Liver (tissue), 9 donors: ENCODE results near the gene SLC26A1. TPM values are rescaled to one million over a fixed set of nuclear protein-coding genes. Genes with fewer than 3 reads are reported as not detected.

Experiments used
- DNase-seq: peaks from one replicate; pipeline ENCODE4 v3.0.0-alpha.2; 2017; ENCODE audit warnings: low spot score
- H3K27ac ChIP-seq, 2 donors: one replicate each; pipeline ENCODE4 v1.7.0; 2013; ENCODE audit warnings: inconsistent platforms in 2 of 2, low read length in 2 of 2, control low read depth in 1 of 2, low read depth in 1 of 2, mild to moderate bottlenecking in 1 of 2
- H3K27me3 ChIP-seq, 4 donors: one replicate each; pipeline versions ENCODE4 v1.6.1 to v1.7.0; 2013; ENCODE audit warnings: low read length in 3 of 4, inconsistent platforms in 1 of 4, mild to moderate bottlenecking in 1 of 4, moderate library complexity in 1 of 4; ENCODE audit not compliant: control insufficient read depth in 4 of 4, insufficient read depth in 4 of 4
- H3K36me3 ChIP-seq, 4 donors: one replicate each; pipeline versions ENCODE4 v1.6.1 to v1.7.0; 2013; ENCODE audit warnings: low read length in 3 of 4, mild to moderate bottlenecking in 3 of 4, low read depth in 1 of 4, moderate library complexity in 1 of 4; ENCODE audit not compliant: control insufficient read depth in 4 of 4, insufficient read depth in 3 of 4
- H3K4me1 ChIP-seq, 4 donors: one replicate each; pipeline versions ENCODE4 v1.6.1 to v1.7.0; 2013; ENCODE audit warnings: low read length in 3 of 4, mild to moderate bottlenecking in 3 of 4, moderate library complexity in 1 of 4; ENCODE audit not compliant: control insufficient read depth in 4 of 4, insufficient read depth in 4 of 4
- H3K4me3 ChIP-seq, 3 donors: one replicate each; pipeline versions ENCODE4 v1.6.1 to v1.7.0; 2013; ENCODE audit warnings: low read length in 3 of 3, control low read depth in 1 of 3, low read depth in 1 of 3, mild to moderate bottlenecking in 1 of 3
- H3K9ac ChIP-seq, 2 donors: one replicate each; pipeline ENCODE4 v1.7.0; 2013; ENCODE audit warnings: low read length in 2 of 2, mild to moderate bottlenecking in 2 of 2, moderate library complexity in 2 of 2, control low read depth in 1 of 2, low read depth in 1 of 2
- H3K9me3 ChIP-seq, 4 donors: one replicate each; pipeline versions ENCODE4 v1.6.1 to v1.7.0; 2013; ENCODE audit warnings: low read length in 3 of 4; ENCODE audit not compliant: control insufficient read depth in 4 of 4
- EGR1 ChIP-seq, 2 donors: IDR thresholded peaks; 2 replicates each; pipeline ENCODE4 v1.6.1; 2016 to 2018; ENCODE audit warnings: antibody characterized with exemption in 2 of 2, low read depth in 2 of 2
- FOXA1 ChIP-seq: IDR thresholded peaks from 2 replicates; pipeline ENCODE4 v1.6.1; 2016; ENCODE audit warnings: antibody characterized with exemption
- FOXA2 ChIP-seq: IDR thresholded peaks from 2 replicates; pipeline ENCODE4 v1.6.1; 2016; ENCODE audit warnings: antibody characterized with exemption
- GABPA ChIP-seq, 2 donors: IDR thresholded peaks in 1 of 2; conservative IDR thresholded peaks in 1 of 2; 2 replicates each; pipeline ENCODE4 v1.6.1; 2016; ENCODE audit warnings: antibody characterized with exemption in 2 of 2, mild to moderate bottlenecking in 1 of 2, moderate library complexity in 1 of 2
- HNF4A ChIP-seq, 2 donors: conservative IDR thresholded peaks; 2 replicates each; pipeline ENCODE4 v1.6.1; 2016; ENCODE audit warnings: antibody characterized with exemption in 2 of 2, mild to moderate bottlenecking in 2 of 2
- HNF4G ChIP-seq: IDR thresholded peaks from 2 replicates; pipeline ENCODE4 v1.6.1; 2016; ENCODE audit warnings: antibody characterized with exemption
- JUND ChIP-seq, 2 donors: IDR thresholded peaks; 2 replicates each; pipeline ENCODE4 v1.6.1; 2016; ENCODE audit warnings: antibody characterized with exemption in 2 of 2
- NR2F2 ChIP-seq: IDR thresholded peaks from 2 replicates; pipeline ENCODE4 v1.6.1; 2016; ENCODE audit warnings: antibody characterized with exemption
- RAD21 ChIP-seq, 2 donors: IDR thresholded peaks; 2 replicates each; pipeline ENCODE4 v1.6.1; 2016; ENCODE audit warnings: antibody characterized with exemption in 2 of 2, mild to moderate bottlenecking in 2 of 2
- RXRA ChIP-seq, 2 donors: IDR thresholded peaks; 2 replicates each; pipeline ENCODE4 v1.6.1; 2017 to 2018; ENCODE audit warnings: antibody characterized with exemption in 2 of 2, mild to moderate bottlenecking in 1 of 2
- SP1 ChIP-seq: IDR thresholded peaks from 2 replicates; pipeline ENCODE4 v1.6.1; 2018; ENCODE audit warnings: antibody characterized with exemption, mild to moderate bottlenecking
- TAF1 ChIP-seq: conservative IDR thresholded peaks from 2 replicates; pipeline ENCODE4 v1.6.1; 2016; ENCODE audit warnings: antibody characterized with exemption, mild to moderate bottlenecking
- WGBS: extraction: QIAGEN DNeasy Blood & Tissue Kit; methylation state at CpG from one replicate; pipeline ENCODE4 v1.1.7; 2013; 5-methylcytosine and 5-hydroxymethylcytosine counted together
- polyA plus RNA-seq, 2 donors: library from polyadenylated mRNA; stranded (reverse) in 1 of 2; unstranded in 1 of 2; fragments of 200-250 nt in 1 of 2; fragments of >200 nt in 1 of 2; fragmentation: Nextera tagmentation in 1 of 2; extraction: Ambion mirVana in 1 of 2; gene quantifications; one replicate each; pipeline versions ENCODE4 v1.2.1 to v1.2.3, GENCODE V29; 2013 to 2015
- total RNA-seq, 2 donors: library from RNA; depleted of rRNA; stranded (reverse); fragments of >200 nt; gene quantifications; one replicate each; pipeline ENCODE4 v1.2.3, GENCODE V29; 2014
- TF ChIP-seq, protein P1 (sequence below): IDR thresholded peaks from 2 replicates; pipeline ENCODE4 v1.6.1; 2016; ENCODE audit warnings: antibody characterized with exemption, mild to moderate bottlenecking
- TF ChIP-seq, protein P2 (sequence below): IDR thresholded peaks from 2 replicates; pipeline ENCODE4 v1.6.1; 2016; ENCODE audit warnings: antibody characterized with exemption
- TF ChIP-seq, protein P3 (sequence below): IDR thresholded peaks from 2 replicates; pipeline ENCODE4 v1.6.1; 2016; ENCODE audit warnings: antibody characterized with exemption
- TF ChIP-seq, protein P4 (sequence below): IDR thresholded peaks from 2 replicates; pipeline ENCODE4 v1.6.1; 2016; ENCODE audit warnings: antibody characterized with exemption
- donor health status: healthy.
- donor health status: healthy.
- donor health status: healthy.
- donor health status: healthy.
- donor health status: healthy.

SLC26A1 gene
- total and polyA plus RNA-seq, 4 donors = 5.1 to 41.0 (median 26.3) TPM

GRCh38 chr4:1004557-1005485, 11.6 kb upstream of the SLC26A1 start:
- no peak for DNase-seq
- H3K4me1 ChIP-seq = peaks cover 4 to 25% (median 15%) of the 10 kb centered on the region in 4 donors
- H3K36me3 ChIP-seq = no peaks in the 10 kb centered on the region
- no peak overlapping the region for H3K4me3 ChIP-seq
- no peak overlapping the region for H3K9ac ChIP-seq
- WGBS = 83% methylated on average over 25 of the region's 25 CpGs
- TF ChIP-seq FOXA2 = no peak
- TF ChIP-seq, protein P1, sequence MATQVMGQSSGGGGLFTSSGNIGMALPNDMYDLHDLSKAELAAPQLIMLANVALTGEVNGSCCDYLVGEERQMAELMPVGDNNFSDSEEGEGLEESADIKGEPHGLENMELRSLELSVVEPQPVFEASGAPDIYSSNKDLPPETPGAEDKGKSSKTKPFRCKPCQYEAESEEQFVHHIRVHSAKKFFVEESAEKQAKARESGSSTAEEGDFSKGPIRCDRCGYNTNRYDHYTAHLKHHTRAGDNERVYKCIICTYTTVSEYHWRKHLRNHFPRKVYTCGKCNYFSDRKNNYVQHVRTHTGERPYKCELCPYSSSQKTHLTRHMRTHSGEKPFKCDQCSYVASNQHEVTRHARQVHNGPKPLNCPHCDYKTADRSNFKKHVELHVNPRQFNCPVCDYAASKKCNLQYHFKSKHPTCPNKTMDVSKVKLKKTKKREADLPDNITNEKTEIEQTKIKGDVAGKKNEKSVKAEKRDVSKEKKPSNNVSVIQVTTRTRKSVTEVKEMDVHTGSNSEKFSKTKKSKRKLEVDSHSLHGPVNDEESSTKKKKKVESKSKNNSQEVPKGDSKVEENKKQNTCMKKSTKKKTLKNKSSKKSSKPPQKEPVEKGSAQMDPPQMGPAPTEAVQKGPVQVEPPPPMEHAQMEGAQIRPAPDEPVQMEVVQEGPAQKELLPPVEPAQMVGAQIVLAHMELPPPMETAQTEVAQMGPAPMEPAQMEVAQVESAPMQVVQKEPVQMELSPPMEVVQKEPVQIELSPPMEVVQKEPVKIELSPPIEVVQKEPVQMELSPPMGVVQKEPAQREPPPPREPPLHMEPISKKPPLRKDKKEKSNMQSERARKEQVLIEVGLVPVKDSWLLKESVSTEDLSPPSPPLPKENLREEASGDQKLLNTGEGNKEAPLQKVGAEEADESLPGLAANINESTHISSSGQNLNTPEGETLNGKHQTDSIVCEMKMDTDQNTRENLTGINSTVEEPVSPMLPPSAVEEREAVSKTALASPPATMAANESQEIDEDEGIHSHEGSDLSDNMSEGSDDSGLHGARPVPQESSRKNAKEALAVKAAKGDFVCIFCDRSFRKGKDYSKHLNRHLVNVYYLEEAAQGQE = no peak
- no peak for TF ChIP-seq HNF4G
- TF ChIP-seq FOXA1 = no peak
- no peak for TF ChIP-seq RAD21 (IDR thresholded peaks at IDR 0.05)
- TF ChIP-seq, protein P2, sequence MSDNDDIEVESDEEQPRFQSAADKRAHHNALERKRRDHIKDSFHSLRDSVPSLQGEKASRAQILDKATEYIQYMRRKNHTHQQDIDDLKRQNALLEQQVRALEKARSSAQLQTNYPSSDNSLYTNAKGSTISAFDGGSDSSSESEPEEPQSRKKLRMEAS = no peak
- TF ChIP-seq EGR1 (IDR thresholded peaks at IDR 0.05; ENCODE audit: low read depth in 2 of 2) = no peak
- H3K27ac ChIP-seq = no peak overlapping the region
- no peaks in the 10 kb centered on the region for H3K27me3 ChIP-seq
- no peaks in the 10 kb centered on the region for H3K9me3 ChIP-seq

DNA sequence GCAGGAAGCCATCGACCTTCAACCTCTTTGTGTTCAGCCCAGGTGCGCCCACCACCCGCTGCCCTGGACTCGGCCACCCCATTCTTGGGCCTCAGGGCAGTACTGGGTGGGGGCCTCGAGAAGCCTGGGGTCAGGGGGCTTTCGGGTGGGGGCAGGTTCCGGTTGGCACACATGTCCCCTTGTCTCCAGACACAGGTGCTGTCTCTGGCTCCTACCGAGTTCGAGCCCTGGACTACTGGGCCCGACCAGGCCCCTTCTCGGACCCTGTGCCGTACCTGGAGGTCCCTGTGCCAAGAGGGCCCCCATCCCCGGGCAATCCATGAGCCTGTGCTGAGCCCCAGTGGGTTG, 10.8 kb upstream of the SLC26A1 start:
- H3K4me1 ChIP-seq = peaks cover 3 to 22% (median 14%) of the 10 kb centered on the region in 4 donors
- H3K9ac ChIP-seq = no peak overlapping the region
- H3K36me3 ChIP-seq = no peaks in the 10 kb centered on the region
- H3K27ac ChIP-seq = no peak overlapping the region
- no peaks in the 10 kb centered on the region for H3K9me3 ChIP-seq
- DNase-seq = no peak
- H3K4me3 ChIP-seq = no peak overlapping the region
- no peak for TF ChIP-seq HNF4A (conservative IDR thresholded peaks at IDR 0.05)
- 89% methylated on average over 13 of the region's 13 CpGs for WGBS
- no peaks in the 10 kb centered on the region for H3K27me3 ChIP-seq

GRCh38 chr4:1003271-1004070, 10.3 kb upstream of the SLC26A1 start:
- no peaks in the 10 kb centered on the region for H3K36me3 ChIP-seq
- 39% methylated on average over 63 of the region's 63 CpGs for WGBS
- peaks cover 0 to 16% (median 10%) of the 10 kb centered on the region in 4 donors for H3K4me1 ChIP-seq
- H3K27ac ChIP-seq = no peak overlapping the region
- DNase-seq = no peak
- H3K27me3 ChIP-seq = no peaks in the 10 kb centered on the region
- no peaks in the 10 kb centered on the region for H3K9me3 ChIP-seq
- H3K9ac ChIP-seq = no peak overlapping the region
- H3K4me3 ChIP-seq = no peak overlapping the region
- TF ChIP-seq FOXA2 (no peak), GABPA (IDR thresholded peaks at IDR 0.05 in 1 of 2, conservative IDR thresholded peaks at IDR 0.05 in 1 of 2) (no peak), TAF1 (no peak), EGR1 (IDR thresholded peaks at IDR 0.05; ENCODE audit: low read depth in 2 of 2) (no peak), RXRA (IDR thresholded peaks at IDR 0.05) (no peak), FOXA1 (no peak), NR2F2 (no peak), JUND (IDR thresholded peaks at IDR 0.05) (no peak), SP1 (no peak)
- TF ChIP-seq, protein P1 = no peak
- TF ChIP-seq, protein P3, sequence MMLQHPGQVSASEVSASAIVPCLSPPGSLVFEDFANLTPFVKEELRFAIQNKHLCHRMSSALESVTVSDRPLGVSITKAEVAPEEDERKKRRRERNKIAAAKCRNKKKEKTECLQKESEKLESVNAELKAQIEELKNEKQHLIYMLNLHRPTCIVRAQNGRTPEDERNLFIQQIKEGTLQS = no peak
- TF ChIP-seq, protein P4, sequence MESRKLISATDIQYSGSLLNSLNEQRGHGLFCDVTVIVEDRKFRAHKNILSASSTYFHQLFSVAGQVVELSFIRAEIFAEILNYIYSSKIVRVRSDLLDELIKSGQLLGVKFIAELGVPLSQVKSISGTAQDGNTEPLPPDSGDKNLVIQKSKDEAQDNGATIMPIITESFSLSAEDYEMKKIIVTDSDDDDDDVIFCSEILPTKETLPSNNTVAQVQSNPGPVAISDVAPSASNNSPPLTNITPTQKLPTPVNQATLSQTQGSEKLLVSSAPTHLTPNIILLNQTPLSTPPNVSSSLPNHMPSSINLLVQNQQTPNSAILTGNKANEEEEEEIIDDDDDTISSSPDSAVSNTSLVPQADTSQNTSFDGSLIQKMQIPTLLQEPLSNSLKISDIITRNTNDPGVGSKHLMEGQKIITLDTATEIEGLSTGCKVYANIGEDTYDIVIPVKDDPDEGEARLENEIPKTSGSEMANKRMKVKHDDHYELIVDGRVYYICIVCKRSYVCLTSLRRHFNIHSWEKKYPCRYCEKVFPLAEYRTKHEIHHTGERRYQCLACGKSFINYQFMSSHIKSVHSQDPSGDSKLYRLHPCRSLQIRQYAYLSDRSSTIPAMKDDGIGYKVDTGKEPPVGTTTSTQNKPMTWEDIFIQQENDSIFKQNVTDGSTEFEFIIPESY = no peak
